Activated CD4-positive, alpha-beta memory T cell treated with anti-CD3 and anti-CD28 coated beads, Interleukin-2, amount 10 ng/mL, durations not matched to agents 7 days and 5 days (primary cell): ENCODE results near the gene APOB. TPM values are rescaled to one million over a fixed set of nuclear protein-coding genes. Genes with fewer than 3 reads are reported as not detected.

Experiments
- CTCF ChIA-PET: fragments of 350-600 bp; sonication (Branson Sonifier 250); formaldehyde crosslinking; loops from one replicate; lab custom pipeline; 2021; ENCODE audit warnings: antibody characterized with exemption, inconsistent platforms; lab: Charles Lee
- POLR2A ChIA-PET: fragments of 350-600 bp; sonication (Branson Sonifier 250); formaldehyde crosslinking; loops from one replicate; lab custom pipeline; 2021; ENCODE audit warnings: antibody characterized with exemption; lab: Charles Lee
- DNase-seq: peaks from one replicate; pipeline ENCODE4 v3.0.0-alpha.2; 2020
- H3K27ac Mint-ChIP-seq: one replicate; pipeline ENCODE4 v1.8.0; 2021; ENCODE audit warnings: mild to moderate bottlenecking, mixed read lengths
- H3K27me3 Mint-ChIP-seq: one replicate; pipeline ENCODE4 v1.8.0; 2021; ENCODE audit warnings: mixed read lengths
- H3K36me3 Mint-ChIP-seq: one replicate; pipeline ENCODE4 v1.8.0; 2021; ENCODE audit warnings: low read depth, mixed read lengths
- H3K4me1 Mint-ChIP-seq: one replicate; pipeline ENCODE4 v1.8.0; 2021; ENCODE audit warnings: mixed read lengths
- H3K4me3 Mint-ChIP-seq: one replicate; pipeline ENCODE4 v1.8.0; 2021; ENCODE audit warnings: mild to moderate bottlenecking, mixed read lengths
- H3K9me3 Mint-ChIP-seq: one replicate; pipeline ENCODE4 v1.8.0; 2021; ENCODE audit warnings: mixed read lengths
- total RNA-seq, 2 experiments: library from RNA; stranded (reverse); gene quantifications; one replicate each; pipeline ENCODE4 v1.2.3, GENCODE V29; 2021

APOB gene
- total RNA-seq, 2 experiments from 2014 or later, result not detected

DNA sequence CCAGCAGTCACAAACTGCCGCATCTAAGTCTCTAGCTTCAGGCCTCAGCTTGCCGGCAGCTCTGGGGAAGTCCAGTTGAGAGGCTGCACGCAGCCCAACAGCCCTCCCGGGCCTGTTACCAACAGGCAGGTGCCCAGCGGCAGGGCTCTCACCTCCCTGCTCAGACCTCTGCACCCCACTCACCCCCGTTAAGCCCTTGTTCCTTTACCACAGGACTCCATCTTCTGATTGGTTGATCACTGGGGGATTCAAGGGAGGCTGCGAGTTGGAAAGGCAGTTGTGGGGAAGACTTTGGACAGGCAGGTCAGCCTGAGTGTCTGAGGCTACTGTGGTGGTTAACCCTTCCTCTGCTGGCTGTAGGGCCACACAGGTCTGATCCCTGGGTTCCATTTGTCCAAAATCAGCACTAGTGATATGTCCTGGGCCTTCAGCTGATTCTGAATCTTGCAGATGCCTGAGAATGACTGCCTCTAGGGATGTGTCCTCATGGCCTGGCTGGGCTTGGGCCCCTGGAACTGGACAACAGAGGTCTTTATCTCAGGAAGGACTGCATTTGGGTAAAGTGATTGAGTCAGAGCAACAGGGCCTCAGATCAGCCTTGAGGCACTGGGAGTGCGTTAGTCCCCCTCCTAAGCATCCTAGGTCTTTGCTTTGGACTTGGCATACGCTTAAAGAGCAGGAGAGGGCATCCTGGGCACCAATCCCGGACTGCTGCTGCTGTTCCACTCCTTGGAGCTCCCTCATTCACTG is 88.4 kb downstream of the APOB start:
- POLR2A ChIA-PET, result no interaction called here
- H3K4me3 Mint-ChIP-seq, result no peak overlapping the region

DNA sequence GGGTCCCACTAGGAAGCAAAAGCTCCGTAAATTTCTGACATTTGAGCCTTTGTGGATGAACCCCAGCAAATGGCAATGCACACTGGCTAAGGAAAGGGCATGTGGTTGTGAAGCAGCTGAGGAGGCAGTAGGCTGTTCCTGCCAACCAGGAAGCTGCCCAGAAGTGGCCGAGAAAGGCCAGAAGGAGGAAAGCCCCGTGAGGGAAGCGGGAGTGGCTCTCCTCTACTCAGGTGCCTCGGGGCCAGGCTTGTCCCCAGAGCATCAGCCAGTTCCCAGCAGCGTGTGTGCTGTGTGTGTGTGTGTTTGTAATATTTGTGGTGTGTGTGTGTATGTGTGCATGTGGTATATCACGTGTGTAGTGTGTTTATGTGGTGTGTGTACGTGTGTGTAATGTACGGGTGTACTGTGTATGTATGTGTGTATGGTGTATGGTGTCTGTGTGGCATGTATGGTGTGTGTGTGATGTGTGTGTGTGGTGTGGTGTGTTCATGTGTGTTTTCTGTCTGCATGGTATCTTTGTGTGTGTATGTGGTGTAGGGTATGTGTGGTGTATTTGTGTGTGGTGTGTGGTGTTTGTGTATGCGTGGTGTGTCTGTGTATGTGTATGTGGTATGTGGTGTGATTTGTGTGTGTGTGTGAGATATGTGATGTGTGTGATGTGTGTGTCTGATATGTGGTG is 90.6 kb downstream of the APOB start:
- POLR2A ChIA-PET, result no interaction called here
- Mint-ChIP-seq H3K36me3 (no peaks in the 10 kb centered on the region), H3K9me3 (no peaks in the 10 kb centered on the region), H3K27ac (no peak overlapping the region), H3K27me3 (no peaks in the 10 kb centered on the region), H3K4me1 (no peaks in the 10 kb centered on the region), H3K4me3 (no peak overlapping the region)
- CTCF ChIA-PET, result interaction anchor here (1.7 kb wide), 1 partner anchor 292 kb away, joined by 5 read pairs; no protein-coding TSS in a partner anchor
- no peak for DNase-seq

More for the DNA sequence above, 88.4 kb downstream of the APOB start:
- Mint-ChIP-seq H3K9me3 (no peaks in the 10 kb centered on the region), H3K36me3 (no peaks in the 10 kb centered on the region), H3K4me1 (no peaks in the 10 kb centered on the region), H3K27ac (no peak overlapping the region), H3K27me3 (peaks cover 2% of the 10 kb centered on the region)
- CTCF ChIA-PET, result interaction anchor here (1.1 kb wide), 1 partner anchor 294 kb away, joined by 4 read pairs; no protein-coding TSS in a partner anchor
- DNase-seq, result no peak

Other genes starting within 250 kb of the APOB start
- gene LDAH, start 221.0 kb downstream of the APOB start, total RNA-seq, result 10 to 100 TPM; 26.4 to 28.1 TPM
- under 1 TPM in 1 of 2 experiments, not detected in 1; 0.05 TPM for gene TDRD15, start 79.9 kb upstream of the APOB start, total RNA-seq